Myocyte (in vitro differentiated cells): ENCODE measurements around the gene RPUSD1. TPM values are rescaled to one million over a fixed set of nuclear protein-coding genes. Genes with fewer than 3 reads are reported as not detected.
"Not testable (repeated sequence)": the region's sequence is repeated elsewhere in the genome, so short reads cannot be mapped to it uniquely, and the experiment has no call there.

Source experiments
- DNase-seq: peaks from one replicate; pipeline ENCODE4 v3.0.0-alpha.2; 2012; ENCODE audit warnings: low read depth
- polyA plus RNA-seq: library from polyadenylated mRNA; unstranded; fragments of >200 nt; gene quantifications from one replicate; pipeline ENCODE4 v1.2.1, GENCODE V29; 2012; ENCODE audit warnings: missing spikeins
- total RNA-seq: library from RNA; depleted of rRNA; stranded (reverse); fragments of >200 nt; gene quantifications from 2 replicates; pipeline ENCODE4 v1.2.3, GENCODE V29; 2014

The RPUSD1 gene, protein sequence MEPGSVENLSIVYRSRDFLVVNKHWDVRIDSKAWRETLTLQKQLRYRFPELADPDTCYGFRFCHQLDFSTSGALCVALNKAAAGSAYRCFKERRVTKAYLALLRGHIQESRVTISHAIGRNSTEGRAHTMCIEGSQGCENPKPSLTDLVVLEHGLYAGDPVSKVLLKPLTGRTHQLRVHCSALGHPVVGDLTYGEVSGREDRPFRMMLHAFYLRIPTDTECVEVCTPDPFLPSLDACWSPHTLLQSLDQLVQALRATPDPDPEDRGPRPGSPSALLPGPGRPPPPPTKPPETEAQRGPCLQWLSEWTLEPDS
- total RNA-seq: 31.0 and 41.3 TPM in 2 replicates
- polyA plus RNA-seq: 20.3 TPM

DNA sequence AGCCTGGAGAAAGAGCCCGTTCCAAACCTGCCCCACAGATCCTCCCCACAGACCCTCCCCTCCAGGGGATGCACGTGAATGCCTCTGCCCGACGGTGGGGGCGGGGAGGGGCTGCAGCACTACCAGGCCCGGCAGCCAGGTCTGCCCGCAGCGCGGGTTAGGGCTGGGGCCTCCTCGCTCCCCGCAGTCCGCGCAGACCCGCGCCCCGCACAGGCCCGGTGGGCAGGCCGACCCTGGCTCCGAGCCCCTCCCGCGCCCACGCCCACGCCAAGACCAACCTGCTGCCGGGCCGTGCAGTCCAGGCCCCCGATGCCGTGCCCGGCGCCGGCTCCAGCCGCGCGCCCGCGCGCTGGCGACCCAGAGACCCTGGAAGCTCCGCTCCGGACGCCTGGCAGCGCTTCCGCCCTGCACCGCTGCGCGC lies at the start of gene RPUSD1:
TSS of gene RPUSD1 (minus strand) at position 404 of the 421 bp plus-strand sequence. CDS start 644 bp downstream, outside the sequence.
- DNase-seq: no peak

DNA sequence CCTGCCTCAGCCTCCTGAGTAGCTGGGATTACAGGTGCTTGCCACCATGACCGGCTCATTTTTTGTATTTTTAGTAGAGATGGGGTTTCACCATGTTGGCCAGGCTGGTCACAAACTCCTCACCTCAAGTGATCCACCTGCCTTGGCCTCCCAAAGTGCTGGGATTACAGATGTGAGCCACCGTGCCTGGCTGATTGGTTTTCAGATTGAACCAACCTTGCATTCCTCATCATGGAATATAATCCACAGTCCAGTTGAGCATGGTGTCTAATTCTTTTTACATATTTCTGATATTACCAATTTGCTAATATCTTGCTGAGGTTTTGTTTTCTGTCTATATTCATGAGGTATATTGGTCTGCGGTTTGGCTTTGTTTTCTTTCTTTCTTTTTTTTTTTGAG lies 48.6 kb upstream of the RPUSD1 start:
- not testable (repeated sequence) for DNase-seq

DNA sequence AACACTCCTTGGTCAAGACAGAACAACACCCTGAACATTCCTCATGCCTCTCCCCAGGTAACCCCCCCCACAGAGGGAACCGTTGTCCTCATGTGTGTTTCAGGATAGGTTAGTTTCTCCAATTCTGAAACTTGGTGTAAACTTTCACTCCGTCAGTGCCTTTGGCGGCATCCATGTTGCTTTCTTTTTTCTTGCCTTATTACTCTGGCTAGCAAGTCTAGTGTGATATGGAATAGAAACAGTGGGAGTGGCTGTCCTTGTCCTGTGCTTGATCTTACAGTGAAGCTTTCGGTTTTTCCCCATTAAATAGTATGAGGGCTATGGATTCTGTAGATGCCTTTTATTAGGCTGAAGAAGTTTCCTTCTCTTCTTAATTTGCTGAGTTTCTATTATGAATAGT lies 48.0 kb upstream of the RPUSD1 start:
- DNase-seq: no peak

DNA sequence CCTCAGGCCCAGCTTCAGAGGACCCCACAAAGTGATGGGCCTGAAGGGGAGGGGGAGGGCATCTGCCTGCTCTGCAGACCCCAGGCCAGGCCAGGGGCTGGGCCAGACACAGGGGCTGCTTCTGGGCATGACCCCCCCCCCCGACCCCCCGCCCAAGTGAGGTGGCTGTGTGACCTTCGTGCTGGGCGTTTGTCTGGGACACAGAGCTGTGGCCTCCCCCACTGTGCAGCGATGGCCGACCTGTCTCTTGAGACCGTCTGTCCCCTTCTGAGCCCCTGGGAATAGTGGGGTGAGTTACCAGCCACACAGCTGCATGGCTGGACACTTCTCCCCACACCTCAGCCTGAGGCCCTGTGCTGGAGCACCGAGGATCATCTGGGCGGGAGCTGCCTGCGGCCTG lies 47.2 kb upstream of the RPUSD1 start:
- no peak for DNase-seq

DNA sequence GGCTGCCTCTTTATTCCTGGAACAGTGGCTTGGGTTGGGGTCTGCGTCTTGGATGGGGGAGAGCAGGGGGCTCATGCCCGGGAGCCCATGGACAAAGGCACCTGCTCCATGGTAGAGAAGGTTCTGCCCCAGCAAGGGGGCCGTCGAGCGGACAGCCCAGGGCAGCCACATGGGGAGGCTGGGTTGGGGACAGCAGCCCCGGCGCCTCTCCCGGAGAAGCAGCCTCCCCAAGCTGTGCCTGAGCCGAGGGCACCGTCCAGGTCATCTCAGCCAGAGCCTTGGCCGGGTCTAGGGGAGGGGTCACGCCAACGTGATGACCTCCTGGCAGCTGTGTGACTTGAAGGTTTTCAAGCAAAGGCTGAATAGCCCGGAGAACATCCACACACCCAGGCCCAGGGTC lies 45.2 kb upstream of the RPUSD1 start:
- DNase-seq: no peak

DNA sequence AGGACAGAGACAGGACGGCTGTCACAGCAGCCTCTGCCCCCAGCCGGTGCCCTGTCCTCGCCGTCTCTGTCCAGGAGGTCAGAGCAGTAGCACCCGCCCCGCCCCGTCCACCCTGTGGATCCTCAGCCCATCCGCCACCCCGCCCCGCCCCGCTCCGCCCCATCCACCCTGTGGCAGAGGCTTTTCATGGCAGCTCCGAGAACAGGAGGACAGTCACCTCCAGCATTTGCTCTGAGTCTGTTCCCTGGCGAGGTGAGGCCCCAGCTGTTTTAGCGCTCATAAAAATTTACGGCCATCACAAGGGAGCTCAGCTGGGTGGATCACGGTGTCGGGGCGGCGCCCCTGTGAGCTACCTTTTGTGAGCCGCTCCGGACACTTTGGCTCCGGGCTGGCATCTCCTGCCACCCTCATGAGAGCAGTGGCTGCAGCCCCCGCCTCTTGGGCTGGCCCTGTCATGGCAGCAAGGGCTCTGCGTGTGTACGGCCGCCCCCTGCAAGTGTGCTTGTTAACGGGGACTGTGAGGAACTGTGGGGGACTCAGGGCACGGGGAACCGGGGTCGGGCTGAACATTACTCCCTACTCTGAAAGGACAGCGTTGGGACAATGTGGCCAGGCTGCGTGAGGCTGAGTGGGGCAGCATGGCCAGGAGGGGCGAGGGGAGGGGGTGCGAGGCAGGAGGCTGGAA lies 44.6 kb upstream of the RPUSD1 start:
- DNase-seq: no peak

DNA sequence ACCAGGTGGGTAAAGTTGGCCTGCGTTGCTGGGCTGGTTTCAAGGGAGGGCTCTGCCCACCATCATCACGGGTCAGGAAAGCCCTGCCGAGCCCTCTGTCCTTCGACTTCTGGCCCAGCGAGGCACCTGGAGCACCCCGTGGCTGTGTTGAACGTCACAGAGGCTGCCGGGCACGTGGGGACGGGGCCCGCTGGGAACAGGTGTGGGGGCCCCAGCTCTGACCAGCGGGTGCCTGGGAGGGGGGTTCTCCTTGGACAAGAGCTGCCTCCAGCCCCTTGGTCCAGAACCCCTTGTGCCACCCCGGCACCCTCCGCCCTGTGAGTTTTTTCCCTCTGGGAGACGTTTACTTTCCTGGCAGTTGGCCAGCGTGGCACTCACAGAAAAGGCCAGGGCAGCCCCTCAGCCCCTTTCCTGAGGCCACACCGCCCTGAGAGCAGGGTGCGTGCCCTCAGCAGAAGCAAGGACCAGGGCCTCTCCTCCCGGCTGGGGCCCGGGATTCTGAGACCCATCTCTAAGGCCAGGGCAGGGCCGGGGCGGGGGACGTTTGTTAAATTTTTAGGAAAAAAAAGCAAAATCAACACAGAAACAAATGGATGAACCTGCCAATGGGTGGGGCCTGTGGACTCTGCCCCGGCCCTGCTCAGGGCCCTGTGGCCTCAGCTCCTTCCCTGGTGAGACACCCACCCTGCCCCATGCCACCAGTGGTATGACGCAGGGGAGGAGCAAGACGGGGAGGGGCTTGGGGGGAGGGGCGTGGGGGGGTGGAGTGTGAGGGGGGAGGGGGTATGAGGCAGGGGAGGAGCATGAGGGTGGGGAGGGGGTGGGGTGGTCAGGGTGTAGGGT lies 43.6 kb upstream of the RPUSD1 start:
- no peak for DNase-seq

DNA sequence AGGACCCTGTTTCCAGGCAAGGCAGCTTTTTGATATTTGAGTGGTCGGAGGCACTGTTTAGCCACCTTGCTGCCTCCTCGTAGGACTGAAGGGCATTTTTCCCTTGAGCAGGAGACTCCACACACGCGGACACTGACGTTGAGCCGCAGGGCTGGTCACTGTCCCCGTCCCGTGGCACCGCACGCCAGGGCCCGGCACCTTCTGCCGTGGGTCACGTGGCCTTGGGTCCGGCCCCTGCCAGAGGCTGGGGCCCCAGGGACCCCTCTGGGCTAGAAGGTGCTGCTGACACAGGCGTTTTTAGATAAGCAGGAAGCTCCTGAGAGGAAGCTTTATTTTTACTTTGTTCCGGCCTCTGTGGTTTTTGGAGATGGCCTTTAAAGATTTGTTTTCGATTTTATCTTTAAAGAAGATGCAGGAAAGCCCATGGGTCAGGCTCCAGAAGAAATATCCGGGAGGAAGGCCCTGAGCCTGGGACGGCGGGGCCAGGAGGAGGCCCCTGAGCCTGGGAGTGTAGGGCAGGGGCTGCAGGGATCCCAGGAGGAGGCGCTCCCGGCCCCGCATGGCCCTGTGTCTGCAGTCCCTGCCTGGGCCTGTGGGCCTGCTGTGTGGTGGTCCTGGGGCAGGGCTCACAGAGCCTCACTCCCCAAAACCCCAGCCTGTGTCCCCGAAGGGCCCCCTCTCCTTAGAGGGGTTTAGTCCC lies 42.8 kb upstream of the RPUSD1 start:
- DNase-seq: no peak

DNA sequence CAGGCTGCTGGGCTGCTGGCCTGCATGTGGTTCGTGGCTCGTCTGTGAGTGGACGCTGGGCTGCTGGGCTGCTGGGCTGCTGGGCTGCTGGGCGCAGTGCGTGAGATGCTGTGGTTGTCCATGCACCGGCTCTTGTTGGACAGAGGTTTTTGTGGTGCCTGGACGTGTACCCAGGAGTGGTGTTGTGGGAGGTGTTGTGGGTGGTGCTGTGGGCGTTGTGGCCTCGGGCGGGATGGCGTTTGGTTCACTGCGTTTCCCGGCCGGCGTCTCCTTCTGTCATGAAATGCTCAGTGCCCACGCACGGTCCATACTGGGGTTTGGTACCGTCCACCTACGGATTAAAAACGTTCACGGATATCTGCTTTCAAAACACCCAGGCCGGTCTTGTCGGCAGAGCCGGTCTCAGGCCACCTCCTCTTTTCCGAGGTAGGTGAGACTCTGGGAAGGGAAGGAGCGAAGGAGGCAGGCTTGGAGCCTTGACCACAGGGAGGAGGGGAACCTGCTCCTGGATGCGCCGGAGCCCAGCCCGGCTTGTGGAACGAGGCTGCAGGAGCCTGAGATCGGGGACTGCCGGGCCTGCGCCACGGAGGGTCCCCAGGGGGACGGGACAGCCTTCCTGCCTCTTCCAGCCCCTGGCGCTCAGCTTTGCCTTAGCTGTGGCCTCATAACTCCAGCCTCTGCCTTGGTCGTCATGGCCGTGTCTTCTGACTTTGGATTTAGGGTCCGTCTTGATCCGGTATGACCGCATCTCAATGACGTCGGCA lies 42.1 kb upstream of the RPUSD1 start:
- DNase-seq: no peak

DNA sequence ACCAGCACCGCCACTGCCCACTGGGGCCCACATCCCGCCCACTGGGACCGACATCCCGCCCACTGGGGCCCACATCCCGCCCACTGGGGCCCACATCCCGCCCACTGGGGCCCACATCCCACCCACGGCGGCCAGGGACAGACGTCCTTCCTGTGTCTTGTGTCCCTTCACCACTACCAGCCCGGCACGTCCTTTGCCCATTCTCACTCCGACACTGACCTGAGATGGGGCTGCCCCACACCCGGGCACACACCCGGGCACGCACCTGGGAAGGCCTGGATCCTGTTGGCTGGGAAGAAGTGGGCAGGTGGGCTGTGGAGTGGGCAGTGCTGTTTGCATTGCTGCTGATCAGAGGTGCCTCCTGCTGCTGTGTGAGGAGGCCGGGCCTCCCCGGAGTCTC lies 40.7 kb upstream of the RPUSD1 start:
- DNase-seq: no peak

DNA sequence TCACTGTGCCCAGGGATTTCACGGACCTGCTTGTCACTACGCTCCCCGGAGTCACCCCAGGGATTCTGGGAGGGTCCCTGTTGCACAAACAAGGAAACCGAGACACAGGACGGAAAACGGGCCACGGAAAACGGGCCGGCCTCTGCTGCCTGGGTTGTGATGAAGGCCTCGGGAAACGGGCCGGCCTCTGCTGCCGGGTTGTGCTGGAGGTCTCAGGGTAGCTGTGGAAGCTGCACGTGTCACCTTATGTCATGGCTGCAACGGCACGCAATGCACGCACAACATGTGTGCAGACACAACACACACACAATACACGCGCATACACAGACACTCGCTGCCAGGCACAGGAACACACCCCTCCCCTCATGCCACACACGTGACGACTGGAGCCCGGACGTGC lies 39.3 kb upstream of the RPUSD1 start:
- no peak for DNase-seq

DNA sequence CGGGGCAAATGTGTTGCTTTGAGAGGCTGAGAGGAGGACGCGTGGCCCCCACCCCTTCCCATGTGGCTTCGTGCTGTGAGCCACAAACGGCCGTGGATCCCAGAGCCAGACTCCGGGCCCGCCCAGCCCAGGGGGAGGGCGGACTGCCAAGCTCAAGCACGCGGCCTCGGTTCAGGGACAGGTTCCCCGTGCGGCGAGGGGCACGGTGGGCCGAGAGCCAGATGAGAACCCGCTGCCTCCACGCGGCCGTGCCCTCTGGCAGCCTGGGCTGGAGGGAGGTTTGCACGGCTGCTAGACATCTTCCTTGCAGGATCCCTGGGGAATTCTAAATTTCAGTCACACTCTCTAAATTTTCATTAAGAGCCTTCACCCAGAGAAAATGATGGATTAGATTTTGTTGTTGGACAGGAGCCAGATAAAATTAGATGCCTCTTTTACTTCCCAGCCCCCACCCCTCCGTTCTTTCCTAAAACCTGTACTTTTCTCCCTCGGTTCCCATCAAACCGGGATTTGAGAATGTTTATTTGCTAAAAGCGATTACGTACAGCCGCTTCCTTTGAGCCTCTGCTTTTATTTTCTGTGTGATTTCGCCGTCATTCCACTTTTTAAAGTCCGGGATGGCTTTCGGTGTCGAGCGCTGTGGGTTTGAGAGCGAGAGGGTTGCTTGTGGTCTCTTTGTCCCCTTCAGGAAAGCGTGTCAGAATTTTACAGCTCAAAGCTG lies 37.3 kb upstream of the RPUSD1 start:
- DNase-seq: peak; percentile 57

DNA sequence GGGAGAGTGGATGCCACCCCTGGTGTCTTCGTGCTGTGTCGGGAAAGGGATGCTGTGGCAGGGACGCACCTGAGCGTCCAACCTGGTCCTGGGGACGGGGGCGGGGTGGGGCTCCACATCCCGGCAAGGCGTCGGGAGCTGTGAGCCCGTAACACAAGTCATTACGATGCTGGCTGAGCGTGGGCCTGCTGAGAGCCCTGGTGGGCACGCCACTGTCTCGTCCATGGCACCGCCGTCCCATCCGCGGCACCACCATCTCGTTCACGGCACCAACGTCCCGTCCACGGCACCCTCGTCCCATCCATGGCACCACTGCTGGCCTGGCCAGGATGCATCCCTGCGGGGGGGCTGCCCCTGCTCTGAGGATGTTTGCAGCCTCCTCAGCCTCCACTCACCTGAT lies 36.4 kb upstream of the RPUSD1 start:
- DNase-seq: no peak

DNA sequence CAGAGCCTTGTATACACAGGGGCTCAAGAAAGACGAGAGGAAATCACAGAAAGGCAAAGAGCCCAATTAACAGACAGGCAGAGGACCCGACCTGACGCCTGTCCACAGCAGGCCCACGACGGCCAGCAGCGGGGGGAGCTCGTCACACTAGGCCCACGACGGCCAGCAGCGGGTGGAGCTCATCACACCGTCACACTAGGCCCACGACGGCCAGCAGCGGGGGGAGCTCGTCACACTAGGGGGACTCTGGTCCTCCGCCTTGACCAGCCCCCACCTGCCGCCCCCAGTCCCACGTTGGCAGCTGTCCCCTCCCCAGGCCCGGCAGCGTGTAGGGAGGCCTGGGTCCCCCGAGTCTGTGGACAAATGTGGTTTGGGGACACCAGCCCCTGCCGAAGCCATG lies 36.0 kb upstream of the RPUSD1 start:
- no peak for DNase-seq

DNA sequence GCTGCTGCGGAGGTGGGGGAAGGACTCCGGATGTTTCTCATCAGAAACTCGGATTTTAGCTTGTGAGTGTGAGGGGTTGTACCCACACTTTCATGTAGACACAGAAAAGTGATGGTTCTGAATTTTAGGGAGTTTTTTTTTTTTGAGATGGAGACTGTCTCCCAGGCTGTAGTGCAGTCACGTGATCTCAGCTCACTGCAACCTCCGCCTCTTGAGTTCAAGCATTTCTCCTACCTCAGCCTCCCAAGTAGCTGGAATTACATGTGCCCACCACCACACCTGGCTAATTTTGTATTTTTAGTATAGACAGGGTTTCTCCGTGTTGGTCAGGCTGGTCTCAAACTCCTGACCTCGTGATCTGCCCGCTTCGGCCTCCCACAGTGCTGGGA lies 34.7 kb upstream of the RPUSD1 start:
- DNase-seq: no peak

DNA sequence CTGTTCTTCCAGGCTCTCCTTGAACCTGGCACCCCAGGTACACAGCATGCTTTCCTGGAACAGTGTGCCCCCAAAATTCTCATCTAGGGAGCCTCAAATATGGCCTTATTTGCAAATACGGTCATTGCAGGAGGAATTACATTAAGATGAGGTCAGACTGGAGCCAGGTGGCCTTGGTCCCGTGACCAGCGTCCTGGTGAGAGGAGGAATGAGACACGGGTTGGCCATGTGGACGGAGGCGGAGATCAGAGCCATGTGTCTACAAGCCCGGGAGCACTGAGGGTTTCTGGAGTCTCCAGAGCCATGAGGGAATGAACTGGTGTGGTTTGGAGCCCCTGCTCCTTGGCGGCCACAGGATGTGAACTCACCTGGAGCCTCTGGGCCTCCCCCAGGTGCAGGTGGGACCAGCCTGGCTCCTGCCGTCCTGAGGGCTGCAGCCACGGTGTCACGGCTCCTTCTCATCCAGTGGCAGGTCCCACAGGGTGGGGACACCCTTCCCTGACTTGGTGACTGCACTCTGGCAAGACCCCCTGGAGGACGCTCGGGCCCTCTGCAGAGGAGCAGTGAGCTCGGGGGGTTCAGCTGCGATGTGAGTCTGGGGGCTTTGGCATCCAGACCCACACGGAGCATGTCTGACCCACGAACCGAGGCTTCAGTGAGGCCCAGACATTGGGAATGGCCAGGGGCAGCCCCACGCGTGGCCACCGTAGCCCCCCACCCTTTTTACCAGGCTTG lies 34.2 kb upstream of the RPUSD1 start:
- no peak for DNase-seq

DNA sequence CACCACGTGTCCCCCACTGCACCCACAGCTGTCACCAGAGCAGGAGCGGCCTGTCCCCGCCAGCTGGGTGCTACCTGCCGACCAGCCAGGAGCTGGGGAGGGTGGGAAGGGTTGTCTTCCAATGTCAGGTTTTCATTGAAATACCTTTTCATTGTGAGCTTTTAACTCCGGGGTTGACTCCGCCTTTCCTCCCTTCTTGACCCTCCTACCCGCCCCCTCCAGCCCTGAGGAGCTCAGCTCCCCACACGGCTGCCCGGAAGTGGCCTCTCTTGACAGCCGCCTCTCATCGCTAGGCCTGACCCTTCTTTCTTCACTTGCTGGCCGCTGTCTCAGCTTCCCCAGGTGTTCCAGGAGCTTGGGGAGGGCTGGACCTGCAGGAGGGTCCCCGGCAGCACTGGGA lies 33.6 kb upstream of the RPUSD1 start:
- no peak for DNase-seq

DNA sequence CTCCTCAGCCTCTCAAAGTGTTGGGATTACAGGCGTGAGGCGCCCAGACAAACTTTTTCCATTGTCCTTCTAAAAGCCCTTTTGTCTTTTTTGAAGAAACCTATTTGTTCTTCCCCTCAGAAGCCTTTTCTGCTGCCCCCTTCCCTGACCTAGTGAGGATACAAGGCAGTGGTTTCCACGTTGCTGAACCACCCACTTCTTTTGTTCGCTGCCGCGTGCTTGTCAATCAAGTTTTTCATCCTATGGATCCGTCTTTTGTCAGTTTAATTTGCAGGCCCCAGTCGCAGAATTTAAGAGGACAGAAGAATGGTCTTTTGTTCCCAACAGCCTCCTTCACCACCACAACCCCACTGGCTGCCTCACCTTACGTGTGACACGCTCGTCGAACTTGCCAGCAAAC lies 32.6 kb upstream of the RPUSD1 start:
- no peak for DNase-seq

DNA sequence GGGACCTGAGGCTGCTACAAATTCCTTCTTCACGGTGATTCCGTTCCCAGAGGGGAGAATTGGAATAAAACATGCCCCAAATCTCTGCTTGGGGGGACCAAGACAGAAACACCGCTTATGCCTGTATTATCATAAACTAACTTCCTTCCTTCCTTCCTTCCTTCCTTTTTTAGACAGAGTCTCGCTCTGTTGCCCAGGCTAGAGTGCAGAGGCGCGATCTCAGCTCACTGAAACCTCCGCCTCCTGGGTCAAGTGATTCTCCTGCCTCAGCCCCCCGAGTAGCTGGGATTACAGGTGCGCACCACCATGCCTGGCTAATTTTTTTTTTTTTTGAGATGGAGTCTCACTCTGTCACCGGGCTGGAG lies 31.8 kb upstream of the RPUSD1 start:
- not testable (repeated sequence) for DNase-seq
